Measurements from ENCODE around the gene ALDH7A1. TPM values are rescaled to one million over a fixed set of nuclear protein-coding genes. Genes with fewer than 3 reads are reported as not detected.

ALDH7A1 gene
- total and polyA plus RNA-seq, 7 donors = 16.0 to 37.0 (median 22.2) TPM

DNA sequence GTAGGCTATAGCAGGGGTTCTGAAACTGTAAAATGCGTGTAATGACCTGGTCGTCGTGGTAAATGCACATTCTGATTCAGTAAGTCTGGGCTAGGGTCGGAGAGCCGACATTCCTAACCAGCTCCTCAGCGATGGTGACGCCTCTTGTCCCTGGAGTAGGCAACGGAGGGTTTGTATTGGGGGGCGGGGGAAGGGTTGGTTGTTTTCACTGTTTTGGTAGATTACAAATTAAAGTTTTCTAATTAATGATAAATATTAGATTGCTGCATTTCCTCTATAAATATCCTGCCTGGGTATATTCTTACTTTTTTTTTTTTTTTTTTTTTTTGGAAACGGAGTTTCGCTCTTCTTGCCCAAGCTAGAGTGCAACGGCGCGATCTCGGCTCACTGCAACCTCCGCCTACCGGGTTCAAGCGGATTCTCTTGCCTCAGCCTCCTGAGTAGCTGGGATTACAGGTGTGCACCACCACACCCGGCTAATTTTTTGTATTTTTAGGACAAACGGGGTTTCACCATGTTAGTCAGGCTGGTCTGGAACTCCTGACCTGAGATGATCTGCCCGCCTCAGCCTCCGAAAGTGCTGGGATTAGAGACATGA, 566 bp upstream of the ALDH7A1 start:
- H3K9me3 ChIP-seq = no peaks in the 10 kb centered on the region
- intact Hi-C loops (cut with DNase I) = loop anchor here (5.0 kb wide), 2 partner anchors 58 to 1948 kb away; no protein-coding TSS in a partner anchor

DNA sequence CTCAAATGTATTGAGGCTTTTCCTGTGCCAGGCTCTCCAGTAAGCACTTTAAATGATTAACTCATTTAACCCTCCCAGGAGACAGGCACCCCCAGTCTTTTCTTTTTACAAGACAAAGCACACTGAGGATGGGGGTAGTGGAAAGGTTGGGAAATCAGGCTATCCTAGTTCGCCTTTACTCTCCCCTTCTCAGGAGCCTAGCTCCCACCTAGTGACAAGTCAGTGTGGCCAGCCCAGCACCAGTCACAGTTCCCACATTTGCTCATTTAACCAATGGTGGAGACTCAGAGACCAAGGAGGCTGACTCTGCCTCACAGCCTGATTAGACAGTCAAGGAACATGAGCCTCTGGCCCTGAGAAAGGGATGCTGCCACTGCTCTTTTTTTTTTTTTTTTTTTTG, 3.5 kb downstream of the ALDH7A1 start:
- H3K9me3 ChIP-seq = no peaks in the 10 kb centered on the region
- no peak for TF ChIP-seq POLR2A (IDR thresholded peaks at IDR 0.05)
- TF ChIP-seq, protein P1, sequence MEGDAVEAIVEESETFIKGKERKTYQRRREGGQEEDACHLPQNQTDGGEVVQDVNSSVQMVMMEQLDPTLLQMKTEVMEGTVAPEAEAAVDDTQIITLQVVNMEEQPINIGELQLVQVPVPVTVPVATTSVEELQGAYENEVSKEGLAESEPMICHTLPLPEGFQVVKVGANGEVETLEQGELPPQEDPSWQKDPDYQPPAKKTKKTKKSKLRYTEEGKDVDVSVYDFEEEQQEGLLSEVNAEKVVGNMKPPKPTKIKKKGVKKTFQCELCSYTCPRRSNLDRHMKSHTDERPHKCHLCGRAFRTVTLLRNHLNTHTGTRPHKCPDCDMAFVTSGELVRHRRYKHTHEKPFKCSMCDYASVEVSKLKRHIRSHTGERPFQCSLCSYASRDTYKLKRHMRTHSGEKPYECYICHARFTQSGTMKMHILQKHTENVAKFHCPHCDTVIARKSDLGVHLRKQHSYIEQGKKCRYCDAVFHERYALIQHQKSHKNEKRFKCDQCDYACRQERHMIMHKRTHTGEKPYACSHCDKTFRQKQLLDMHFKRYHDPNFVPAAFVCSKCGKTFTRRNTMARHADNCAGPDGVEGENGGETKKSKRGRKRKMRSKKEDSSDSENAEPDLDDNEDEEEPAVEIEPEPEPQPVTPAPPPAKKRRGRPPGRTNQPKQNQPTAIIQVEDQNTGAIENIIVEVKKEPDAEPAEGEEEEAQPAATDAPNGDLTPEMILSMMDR (IDR thresholded peaks at IDR 0.05) = no peak
- TF ChIP-seq EP300 (IDR thresholded peaks at IDR 0.05) = no peak
- TF ChIP-seq POLR2AphosphoS5 (IDR thresholded peaks at IDR 0.05) = no peak
- no peak overlapping the region for H3K27ac ChIP-seq
- WGBS, 2 donors = 90 to 94% methylated on average over 1 of the region's 1 CpG
- DNase-seq = no peak
- H3K27me3 ChIP-seq = no peaks in the 10 kb centered on the region
- H3K36me3 ChIP-seq = peaks cover 0 to 51% (median 3%) of the 10 kb centered on the region in 4 donors
- intact Hi-C loops (cut with DNase I) = no loop called here
- peaks cover 0 to 23% (median 13%) of the 10 kb centered on the region in 4 donors for H3K4me1 ChIP-seq
- H3K4me3 ChIP-seq = no peak overlapping the region

More for the DNA sequence above, 566 bp upstream of the ALDH7A1 start:
- DNase-seq = no peak
- 66 to 67% methylated on average over 22 of the region's 22 CpGs for WGBS, 2 donors
- H3K36me3 ChIP-seq = peaks cover 0 to 15% (median 3%) of the 10 kb centered on the region in 4 donors
- H3K27ac ChIP-seq = peak overlapping the region; percentile 82 to 85 (median 83)
- H3K4me3 ChIP-seq = peak overlapping the region; percentile 41 to 70 (median 67)
- peaks cover 0 to 28% (median 18%) of the 10 kb centered on the region in 4 donors for H3K4me1 ChIP-seq
- no peaks in the 10 kb centered on the region for H3K27me3 ChIP-seq
- TF ChIP-seq, protein P1 (IDR thresholded peaks at IDR 0.05) = no peak
- TF ChIP-seq POLR2A (IDR thresholded peaks at IDR 0.05) = no peak
- no peak for TF ChIP-seq EP300 (IDR thresholded peaks at IDR 0.05)
- TF ChIP-seq POLR2AphosphoS5 (IDR thresholded peaks at IDR 0.05) = no peak

DNA sequence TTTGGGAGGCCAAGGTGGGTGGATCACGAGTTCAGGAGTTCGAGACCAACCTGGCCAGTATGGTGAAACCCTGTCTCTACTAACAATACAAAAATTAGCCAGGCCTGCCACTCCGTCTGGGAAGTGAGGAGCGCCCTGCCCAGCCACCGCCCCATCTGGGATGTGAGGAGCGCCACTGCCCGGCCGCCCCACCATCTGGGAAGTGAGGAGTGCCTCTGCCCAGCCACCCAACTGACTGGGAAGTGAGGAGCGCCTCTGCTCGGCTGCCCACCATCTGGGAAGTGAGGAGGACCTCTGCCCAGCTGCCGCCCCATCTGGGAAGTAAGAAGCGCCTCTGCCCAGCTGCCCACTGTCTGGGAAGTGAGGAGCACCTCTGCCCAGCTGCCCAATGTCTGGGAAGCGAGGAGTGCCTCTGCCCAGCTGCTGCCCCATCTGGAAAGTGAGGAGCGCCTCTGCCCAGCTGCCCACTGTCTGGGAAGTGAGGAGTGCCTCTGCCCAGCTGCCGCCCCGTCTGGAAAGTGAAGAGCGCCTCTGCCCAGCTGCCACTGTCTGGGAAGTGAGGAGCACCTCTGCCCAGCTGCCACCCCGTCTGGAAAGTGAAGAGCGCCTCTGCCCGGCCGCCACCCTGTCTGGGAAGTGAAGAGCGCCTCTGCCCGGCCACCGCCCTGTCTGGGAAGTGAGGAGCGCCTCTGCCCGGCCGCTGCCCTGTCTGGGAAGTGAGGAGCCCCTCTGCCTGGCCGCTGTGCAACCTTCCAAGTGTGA, 5.3 kb downstream of the ALDH7A1 start:
- WGBS, 2 donors = 97% methylated on average over 28 of the region's 28 CpGs
- Histone ChIP-seq H3K9me3 (no peaks in the 10 kb centered on the region), H3K4me1 (peaks cover 0 to 20% (median 13%) of the 10 kb centered on the region in 4 donors), H3K36me3 (peaks cover 0 to 69% (median 3%) of the 10 kb centered on the region in 4 donors), H3K4me3 (no peak overlapping the region), H3K27ac (no peak overlapping the region), H3K27me3 (no peaks in the 10 kb centered on the region)
- DNase-seq = no peak
- intact Hi-C loops (cut with DNase I) = no loop called here
- TF ChIP-seq EP300 (IDR thresholded peaks at IDR 0.05) = no peak

DNA sequence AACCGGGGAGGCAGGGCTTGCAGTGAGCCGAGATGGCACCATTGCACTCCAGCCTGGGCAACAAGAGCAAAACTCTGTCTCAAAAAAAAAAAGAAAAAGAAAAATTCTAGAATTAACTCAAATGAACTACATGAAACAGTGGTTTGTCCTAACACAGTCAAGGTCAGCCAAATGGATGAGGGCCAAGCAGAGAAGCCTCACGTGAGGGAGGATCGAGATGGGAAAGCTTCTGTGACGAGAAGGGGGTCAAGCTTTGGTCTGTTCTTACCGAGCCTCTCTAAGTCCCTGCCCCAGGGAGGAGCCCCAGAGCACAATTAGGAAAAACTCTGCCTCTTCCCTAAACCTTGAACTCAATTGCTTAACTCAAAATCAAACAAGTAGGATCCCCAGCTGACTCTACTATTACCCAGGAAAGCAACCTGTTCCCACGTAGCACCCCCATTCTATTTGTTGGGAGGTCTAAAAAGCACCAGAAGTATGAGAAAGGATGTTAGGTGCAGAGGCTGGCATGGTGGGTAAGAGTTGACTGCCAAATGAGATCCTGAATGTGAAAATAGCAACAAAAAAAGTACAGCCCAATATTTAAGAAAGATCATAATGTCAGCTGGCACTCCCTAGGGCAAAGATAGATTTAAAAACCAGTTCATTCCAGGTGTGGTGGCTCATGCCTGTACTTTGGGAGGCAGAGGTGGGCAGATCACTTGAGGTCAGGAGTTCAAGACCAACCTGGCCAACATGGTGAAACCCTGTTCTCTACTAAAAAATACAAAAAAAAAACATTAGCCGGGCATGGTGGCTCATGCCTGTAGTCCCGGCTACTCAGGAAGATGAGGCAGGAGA, 7.2 kb downstream of the ALDH7A1 start:
- H3K36me3 ChIP-seq = peaks cover 0 to 87% (median 7%) of the 10 kb centered on the region in 4 donors

More for the DNA sequence above, 7.2 kb downstream of the ALDH7A1 start:
- Histone ChIP-seq H3K4me1 (peaks cover 0 to under 1% (median 0%) of the 10 kb centered on the region in 4 donors), H3K27ac (no peak overlapping the region), H3K4me3 (no peak overlapping the region), H3K9me3 (no peaks in the 10 kb centered on the region), H3K27me3 (no peaks in the 10 kb centered on the region)
- intact Hi-C loops (cut with DNase I) = no loop called here
- no peak for DNase-seq
- TF ChIP-seq, protein P1 (IDR thresholded peaks at IDR 0.05) = no peak
- TF ChIP-seq POLR2A (IDR thresholded peaks at IDR 0.05) = no peak
- no peak for TF ChIP-seq POLR2AphosphoS5 (IDR thresholded peaks at IDR 0.05)
- no peak for TF ChIP-seq EP300 (IDR thresholded peaks at IDR 0.05)
- WGBS, 2 donors = 90% methylated on average over 9 of the region's 9 CpGs
